Astrocyte of the cerebellum (primary cell): ENCODE data around the gene FOXP1.

Experiments
- DNase-seq: peaks from one replicate; pipeline ENCODE4 v3.0.0-alpha.2; 2011; ENCODE audit warnings: low read depth
- H3K4me3 ChIP-seq: 2 replicates; pipeline ENCODE4 v1.5.1; 2011; ENCODE audit warnings: mild to moderate bottlenecking, low read depth, low read length, moderate library complexity
- in situ Hi-C: cut with HindIII; loops from 2 replicates; pipeline ENCODE4 v1.10.0; 2017; ENCODE audit warnings: low sequenced_read_pairs
- TF ChIP-seq, protein P1 (sequence below): IDR thresholded peaks from 2 replicates; pipeline ENCODE4 v1.5.1; 2012; ENCODE audit warnings: low read length, low read depth, moderate library complexity, mild to moderate bottlenecking; ENCODE audit errors: missing control alignments

Gene FOXP1

GRCh38 chr3:70994644-70995043 lies 588.9 kb downstream of the FOXP1 start:
- H3K4me3 ChIP-seq, result no peak overlapping the region
- in situ Hi-C loops, result no loop called here
- TF ChIP-seq, protein P1, sequence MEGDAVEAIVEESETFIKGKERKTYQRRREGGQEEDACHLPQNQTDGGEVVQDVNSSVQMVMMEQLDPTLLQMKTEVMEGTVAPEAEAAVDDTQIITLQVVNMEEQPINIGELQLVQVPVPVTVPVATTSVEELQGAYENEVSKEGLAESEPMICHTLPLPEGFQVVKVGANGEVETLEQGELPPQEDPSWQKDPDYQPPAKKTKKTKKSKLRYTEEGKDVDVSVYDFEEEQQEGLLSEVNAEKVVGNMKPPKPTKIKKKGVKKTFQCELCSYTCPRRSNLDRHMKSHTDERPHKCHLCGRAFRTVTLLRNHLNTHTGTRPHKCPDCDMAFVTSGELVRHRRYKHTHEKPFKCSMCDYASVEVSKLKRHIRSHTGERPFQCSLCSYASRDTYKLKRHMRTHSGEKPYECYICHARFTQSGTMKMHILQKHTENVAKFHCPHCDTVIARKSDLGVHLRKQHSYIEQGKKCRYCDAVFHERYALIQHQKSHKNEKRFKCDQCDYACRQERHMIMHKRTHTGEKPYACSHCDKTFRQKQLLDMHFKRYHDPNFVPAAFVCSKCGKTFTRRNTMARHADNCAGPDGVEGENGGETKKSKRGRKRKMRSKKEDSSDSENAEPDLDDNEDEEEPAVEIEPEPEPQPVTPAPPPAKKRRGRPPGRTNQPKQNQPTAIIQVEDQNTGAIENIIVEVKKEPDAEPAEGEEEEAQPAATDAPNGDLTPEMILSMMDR, result no peak
- no peak for DNase-seq

GRCh38 chr3:70992562-70993204 lies 590.8 kb downstream of the FOXP1 start:
- H3K4me3 ChIP-seq, result no peak overlapping the region
- DNase-seq, result no peak
- TF ChIP-seq, protein P1, result no peak
- in situ Hi-C loops, result no loop called here

DNA sequence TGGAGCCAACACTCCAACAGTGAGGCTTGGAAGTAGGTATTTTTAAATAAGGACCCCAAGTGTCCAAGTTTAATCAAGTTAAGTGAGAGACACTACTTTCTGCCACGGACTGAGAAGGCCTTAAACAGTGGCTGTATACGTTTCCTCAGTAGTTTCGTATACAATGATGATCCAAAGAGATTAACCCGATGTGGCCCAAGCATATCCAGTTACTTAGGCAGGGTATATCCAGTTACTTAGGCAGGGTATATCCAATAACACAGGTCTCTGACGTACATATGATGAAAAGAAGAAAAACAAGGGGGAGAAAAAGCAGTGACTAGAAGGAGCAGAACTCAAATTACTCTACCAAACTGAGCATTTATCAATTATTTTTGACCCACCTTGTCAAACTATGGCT lies 591.4 kb downstream of the FOXP1 start:
- TF ChIP-seq, protein P1, result no peak
- no peak for DNase-seq
- H3K4me3 ChIP-seq, result no peak overlapping the region
- in situ Hi-C loops, result no loop called here

- in situ Hi-C loops, result no loop called here
- TF ChIP-seq, protein P1, result no peak
- no peak overlapping the region for H3K4me3 ChIP-seq
- DNase-seq, result no peak
Measured at GRCh38 chr3:70990723-70991122, 592.8 kb downstream of the FOXP1 start.

DNA sequence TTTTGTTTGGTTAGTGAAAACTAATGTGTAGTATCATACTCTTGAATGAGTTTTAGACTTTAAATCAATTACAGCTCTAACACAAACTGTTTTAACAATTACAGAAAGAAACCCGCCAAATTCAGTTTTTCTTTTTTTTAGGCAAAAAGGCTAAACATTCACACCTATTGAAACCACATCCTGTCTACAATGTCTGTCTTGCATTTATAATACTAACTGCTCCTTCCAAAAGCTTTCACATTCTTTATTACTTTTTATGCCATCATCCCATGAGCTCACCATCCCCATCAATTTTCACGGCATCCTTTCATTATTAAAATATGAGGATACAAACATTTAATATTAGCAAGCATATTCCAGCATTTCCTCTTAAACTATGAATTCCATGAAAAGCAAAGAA lies 593.3 kb downstream of the FOXP1 start:
- in situ Hi-C loops, result no loop called here
- TF ChIP-seq, protein P1, result no peak
- DNase-seq, result no peak
- no peak overlapping the region for H3K4me3 ChIP-seq

DNA sequence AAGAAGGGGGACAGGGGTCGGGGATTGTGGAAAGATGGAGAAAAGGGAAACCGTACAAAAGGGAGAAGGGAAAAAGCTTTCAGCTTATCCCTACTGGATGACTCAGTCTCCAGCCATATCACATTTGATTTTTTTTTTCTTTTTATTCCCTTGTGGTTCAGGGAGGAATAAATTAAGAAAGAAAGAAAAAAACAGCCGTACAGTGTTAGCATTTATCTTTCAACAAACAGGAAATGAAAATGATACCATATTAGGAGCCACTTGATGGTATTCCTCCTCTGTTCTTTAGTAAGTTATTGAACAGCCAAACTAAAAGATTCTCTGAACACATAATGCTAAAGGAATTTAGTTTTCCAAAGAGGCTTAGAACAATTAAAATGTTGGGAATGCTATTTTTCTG lies 594.4 kb downstream of the FOXP1 start:
- peak; percentile 53 for DNase-seq
- TF ChIP-seq, protein P1, result no peak
- H3K4me3 ChIP-seq, result no peak overlapping the region
- in situ Hi-C loops, result no loop called here

GRCh38 chr3:70988111-70988510 lies 595.4 kb downstream of the FOXP1 start:
- TF ChIP-seq, protein P1, result no peak
- DNase-seq, result no peak
- no peak overlapping the region for H3K4me3 ChIP-seq
- in situ Hi-C loops, result no loop called here
